ENCODE data around the gene SLC1A4. TPM values are rescaled to one million over a fixed set of nuclear protein-coding genes. Genes with fewer than 3 reads are reported as not detected.
"Not testable (repeated sequence)": the region's sequence is repeated elsewhere in the genome, so short reads cannot be mapped to it uniquely, and the experiment has no call there.

SLC1A4 gene
- total and polyA plus RNA-seq, 7 donors = 0.60 to 13.4 (median 5.1) TPM

DNA sequence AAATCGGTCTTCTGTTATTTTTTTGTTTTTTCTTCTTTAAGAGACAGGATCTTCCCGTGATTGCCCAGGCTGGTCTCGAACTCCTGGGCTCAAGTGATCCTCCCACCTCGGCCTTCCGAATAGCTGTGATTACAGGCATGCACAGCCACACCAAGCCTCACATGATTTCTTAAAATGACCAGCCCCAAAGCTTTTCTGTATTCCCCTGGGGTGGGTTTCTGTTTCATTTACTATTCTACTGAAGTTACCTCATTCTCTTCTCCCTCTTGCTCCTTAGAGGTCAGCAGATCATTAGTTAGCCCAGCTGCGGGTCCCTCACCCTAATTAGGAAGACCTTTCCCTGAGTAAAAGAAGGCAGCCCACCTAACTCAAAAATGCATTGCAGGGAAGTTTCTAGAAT, 27.6 kb downstream of the SLC1A4 start:
- no peaks in the 10 kb centered on the region for H3K4me1 ChIP-seq
- no peak for TF ChIP-seq POLR2A (IDR thresholded peaks at IDR 0.05)
- TF ChIP-seq, protein P1, sequence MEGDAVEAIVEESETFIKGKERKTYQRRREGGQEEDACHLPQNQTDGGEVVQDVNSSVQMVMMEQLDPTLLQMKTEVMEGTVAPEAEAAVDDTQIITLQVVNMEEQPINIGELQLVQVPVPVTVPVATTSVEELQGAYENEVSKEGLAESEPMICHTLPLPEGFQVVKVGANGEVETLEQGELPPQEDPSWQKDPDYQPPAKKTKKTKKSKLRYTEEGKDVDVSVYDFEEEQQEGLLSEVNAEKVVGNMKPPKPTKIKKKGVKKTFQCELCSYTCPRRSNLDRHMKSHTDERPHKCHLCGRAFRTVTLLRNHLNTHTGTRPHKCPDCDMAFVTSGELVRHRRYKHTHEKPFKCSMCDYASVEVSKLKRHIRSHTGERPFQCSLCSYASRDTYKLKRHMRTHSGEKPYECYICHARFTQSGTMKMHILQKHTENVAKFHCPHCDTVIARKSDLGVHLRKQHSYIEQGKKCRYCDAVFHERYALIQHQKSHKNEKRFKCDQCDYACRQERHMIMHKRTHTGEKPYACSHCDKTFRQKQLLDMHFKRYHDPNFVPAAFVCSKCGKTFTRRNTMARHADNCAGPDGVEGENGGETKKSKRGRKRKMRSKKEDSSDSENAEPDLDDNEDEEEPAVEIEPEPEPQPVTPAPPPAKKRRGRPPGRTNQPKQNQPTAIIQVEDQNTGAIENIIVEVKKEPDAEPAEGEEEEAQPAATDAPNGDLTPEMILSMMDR (IDR thresholded peaks at IDR 0.05) = no peak
- no peak for TF ChIP-seq POLR2AphosphoS5 (IDR thresholded peaks at IDR 0.05)
- no peak for TF ChIP-seq EP300 (IDR thresholded peaks at IDR 0.05)
- no peaks in the 10 kb centered on the region for H3K9me3 ChIP-seq
- DNase-seq = peak; percentile 28
- intact Hi-C loops (cut with DNase I) = no loop called here
- H3K36me3 ChIP-seq = peaks cover 0 to 69% (median 10%) of the 10 kb centered on the region in 4 donors
- no peak overlapping the region for H3K27ac ChIP-seq
- no peaks in the 10 kb centered on the region for H3K27me3 ChIP-seq
- 86 to 93% methylated on average over 6 of the region's 6 CpGs for WGBS, 2 donors
- H3K4me3 ChIP-seq = no peak overlapping the region

DNA sequence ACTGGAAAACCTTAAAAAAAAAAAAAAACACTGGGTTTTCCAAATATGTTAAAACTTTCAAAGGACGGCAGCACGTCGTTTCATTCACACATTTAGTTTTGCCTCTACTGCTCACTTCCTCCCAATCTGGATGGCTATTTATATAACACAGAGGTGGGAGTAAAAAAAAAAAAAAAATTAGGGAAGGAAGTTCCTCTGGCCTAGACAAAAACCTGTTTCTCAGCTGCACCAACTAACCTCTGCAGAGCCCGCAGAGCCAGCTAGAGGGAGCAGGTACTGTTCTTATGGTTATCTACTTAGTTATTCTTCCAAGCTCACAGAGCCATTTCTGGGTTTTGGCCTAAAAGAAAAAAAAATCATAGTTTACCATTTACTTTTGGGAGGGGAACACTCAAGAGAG, 28.1 kb downstream of the SLC1A4 start:
- Histone ChIP-seq H3K36me3 (peaks cover 0 to 67% (median 10%) of the 10 kb centered on the region in 4 donors), H3K27me3 (no peaks in the 10 kb centered on the region), H3K4me3 (no peak overlapping the region), H3K9me3 (no peaks in the 10 kb centered on the region), H3K4me1 (no peaks in the 10 kb centered on the region), H3K27ac (peak overlapping the region in 3 of 4 donors; percentile 12 to 30 (median 17))
- WGBS, 2 donors = 44 to 48% methylated on average over 4 of the region's 4 CpGs
- intact Hi-C loops (cut with DNase I) = no loop called here
- peak; percentile 59 for DNase-seq
- TF ChIP-seq POLR2A (IDR thresholded peaks at IDR 0.05) = no peak
- TF ChIP-seq POLR2AphosphoS5 (IDR thresholded peaks at IDR 0.05) = no peak

DNA sequence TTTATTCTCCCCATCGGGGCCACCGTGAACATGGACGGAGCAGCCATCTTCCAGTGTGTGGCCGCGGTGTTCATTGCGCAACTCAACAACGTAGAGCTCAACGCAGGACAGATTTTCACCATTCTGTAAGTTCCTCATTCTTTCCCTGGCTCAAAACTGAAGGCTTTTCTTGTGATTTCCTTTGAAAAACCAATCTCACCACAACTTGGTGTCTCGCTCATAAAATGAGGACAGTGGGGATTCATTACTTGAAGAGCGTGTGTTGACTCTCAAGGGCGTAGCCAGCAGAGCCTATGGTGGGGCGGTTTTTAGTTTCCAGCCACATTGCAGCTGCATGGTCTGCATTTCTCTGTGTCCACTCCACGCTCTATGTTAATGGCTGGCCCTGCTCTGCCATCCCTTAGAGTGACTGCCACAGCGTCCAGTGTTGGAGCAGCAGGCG, 29.0 kb downstream of the SLC1A4 start:
- peak; percentile 70 for DNase-seq
- peak overlapping the region in 3 of 4 donors; percentile 17 to 38 (median 35) for H3K27ac ChIP-seq
- WGBS, 2 donors = 75 to 93% methylated on average over 15 of the region's 15 CpGs
- no peaks in the 10 kb centered on the region for H3K9me3 ChIP-seq
- H3K4me3 ChIP-seq = no peak overlapping the region
- no peaks in the 10 kb centered on the region for H3K4me1 ChIP-seq
- intact Hi-C loops (cut with DNase I) = no loop called here
- TF ChIP-seq POLR2AphosphoS5 (IDR thresholded peaks at IDR 0.05) (no peak), POLR2A (IDR thresholded peaks at IDR 0.05) (no peak), EP300 (IDR thresholded peaks at IDR 0.05) (no peak)
- TF ChIP-seq, protein P1 (IDR thresholded peaks at IDR 0.05) = no peak
- H3K36me3 ChIP-seq = peaks cover 0 to 63% (median 10%) of the 10 kb centered on the region in 4 donors
- H3K27me3 ChIP-seq = no peaks in the 10 kb centered on the region

DNA sequence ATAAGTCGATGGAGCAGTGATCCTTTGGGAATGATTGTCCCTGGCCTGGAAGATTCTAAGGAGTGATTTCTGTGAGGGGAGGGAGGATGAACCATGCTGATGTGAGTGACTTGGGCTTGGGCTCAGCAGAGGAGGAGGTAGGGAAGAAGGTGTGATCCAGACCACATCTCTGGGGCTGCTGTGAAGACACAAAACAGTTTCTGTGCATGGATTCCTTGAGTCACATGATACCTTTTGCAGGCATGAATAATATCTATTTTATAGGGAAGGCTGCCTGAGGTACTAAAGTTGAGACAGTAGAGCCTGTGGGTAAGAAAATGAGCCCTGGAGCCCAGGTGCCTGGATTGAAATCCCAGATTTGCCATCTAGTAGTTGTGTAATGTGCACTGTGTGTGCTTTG, 29.8 kb downstream of the SLC1A4 start:
- TF ChIP-seq EP300 (IDR thresholded peaks at IDR 0.05) (no peak), POLR2A (IDR thresholded peaks at IDR 0.05) (no peak), POLR2AphosphoS5 (IDR thresholded peaks at IDR 0.05) (no peak)
- TF ChIP-seq, protein P1 (IDR thresholded peaks at IDR 0.05) = no peak
- H3K9me3 ChIP-seq = no peaks in the 10 kb centered on the region
- WGBS, 2 donors = 89 to 91% methylated on average over 1 of the region's 1 CpG
- no peak overlapping the region for H3K4me3 ChIP-seq
- DNase-seq = peak; percentile 28
- H3K4me1 ChIP-seq = no peaks in the 10 kb centered on the region
- intact Hi-C loops (cut with DNase I) = no loop called here
- H3K36me3 ChIP-seq = peaks cover 0 to 64% (median 10%) of the 10 kb centered on the region in 4 donors
- peak overlapping the region in 2 of 4 donors; percentile 35 to 38 for H3K27ac ChIP-seq
- no peaks in the 10 kb centered on the region for H3K27me3 ChIP-seq

DNA sequence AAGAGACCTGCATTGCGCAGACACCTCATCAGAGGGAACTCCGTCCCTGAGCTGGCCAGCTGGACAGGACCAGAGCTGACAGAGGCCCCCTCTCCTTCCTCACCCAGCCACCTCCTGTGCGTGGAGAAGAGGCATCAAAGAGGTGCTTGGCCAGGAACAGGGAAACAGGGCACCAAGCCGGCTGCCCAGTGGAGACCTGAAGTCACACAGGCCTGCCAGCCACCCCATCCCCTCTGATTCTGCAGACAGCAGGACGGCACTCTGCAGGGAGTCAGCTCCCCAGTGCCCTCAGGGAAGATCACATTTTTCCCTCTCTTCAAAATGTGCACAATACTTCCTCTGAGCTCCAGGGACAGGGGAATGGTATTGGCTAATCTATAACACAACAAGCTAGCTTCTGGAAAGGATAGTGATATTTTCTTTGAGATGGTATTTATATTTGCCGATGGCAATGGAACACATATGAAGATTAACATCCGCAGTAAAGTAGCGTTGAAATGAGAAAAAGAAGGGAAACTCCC, 30.5 kb downstream of the SLC1A4 start:
- intact Hi-C loops (cut with DNase I) = no loop called here
- Histone ChIP-seq H3K27ac (no peak overlapping the region), H3K27me3 (no peaks in the 10 kb centered on the region), H3K9me3 (no peaks in the 10 kb centered on the region), H3K36me3 (peaks cover 0 to 64% (median 10%) of the 10 kb centered on the region in 4 donors), H3K4me1 (no peaks in the 10 kb centered on the region), H3K4me3 (no peak overlapping the region)
- no peak for TF ChIP-seq EP300 (IDR thresholded peaks at IDR 0.05)
- TF ChIP-seq POLR2AphosphoS5 (IDR thresholded peaks at IDR 0.05) = no peak
- TF ChIP-seq, protein P1 (IDR thresholded peaks at IDR 0.05) = no peak
- no peak for TF ChIP-seq POLR2A (IDR thresholded peaks at IDR 0.05)
- no peak for DNase-seq
- WGBS, 2 donors = 95 to 97% methylated on average over 8 of the region's 8 CpGs

DNA sequence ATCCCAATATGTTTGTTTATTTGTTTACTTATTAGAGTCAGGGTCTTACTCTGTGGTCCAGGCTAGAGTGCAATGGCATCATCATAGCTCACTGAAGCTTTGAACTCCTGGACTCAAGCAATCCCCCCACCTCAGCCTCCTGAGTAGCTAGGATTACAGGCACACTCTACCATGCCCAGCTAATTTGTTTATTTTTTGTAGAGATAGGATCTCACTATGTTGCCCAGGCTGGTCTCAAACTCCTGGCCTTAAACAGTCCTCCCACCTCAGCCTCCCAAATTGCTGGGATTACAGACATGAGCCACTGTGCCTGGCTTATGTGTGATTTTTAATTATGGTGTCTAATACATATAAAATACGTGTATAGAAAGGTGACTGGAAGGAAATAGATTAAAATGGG, 31.1 kb downstream of the SLC1A4 start:
- H3K9me3 ChIP-seq; H3K27me3 ChIP-seq; DNase-seq; H3K27ac ChIP-seq; H3K4me3 ChIP-seq; H3K4me1 ChIP-seq; intact Hi-C loops (cut with DNase I): not testable (repeated sequence)
- 94% methylated on average over 1 of the region's 1 CpG for WGBS, 2 donors
- H3K36me3 ChIP-seq = peaks cover 0 to 59% (median 10%) of the 10 kb centered on the region in 4 donors

All from sigmoid colon (tissue), 7 donors.